Measurements from ENCODE around the gene TLL1. TPM values are rescaled to one million over a fixed set of nuclear protein-coding genes. Genes with fewer than 3 reads are reported as not detected.

Gene TLL1
- total RNA-seq, 2 experiments from 2014 or later = 0.44 to 3.9 TPM

DNA sequence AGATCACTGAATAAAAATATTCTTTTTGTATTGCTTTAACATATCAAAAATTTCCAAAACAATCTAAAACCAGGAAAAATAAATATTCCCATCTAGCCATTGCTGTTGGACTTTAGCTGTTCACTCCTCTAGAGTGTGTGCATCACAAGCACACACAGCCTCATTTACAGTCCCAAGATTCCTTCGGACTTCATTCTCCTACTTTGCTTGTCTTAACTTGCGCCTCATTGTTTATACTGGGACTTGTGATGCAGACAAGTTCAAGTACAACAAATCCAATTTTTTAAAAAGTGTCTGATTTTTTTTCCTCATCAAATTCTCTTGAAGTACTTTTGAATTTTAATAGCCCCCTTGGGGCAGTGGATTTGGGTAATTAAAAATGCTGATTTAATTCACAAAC is 55.6 kb downstream of the TLL1 start:
- Histone ChIP-seq H4K20me1 (ENCODE audit: insufficient read depth, low read length) (no peaks in the 10 kb centered on the region), H3K4me2 (ENCODE audit: low read length) (no peak overlapping the region), H3K27ac (ENCODE audit: low read depth, low read length, poor library complexity, severe bottlenecking) (no peak overlapping the region), H3K36me3 (ENCODE audit: insufficient read depth, low read length) (no peaks in the 10 kb centered on the region), H3K79me2 (ENCODE audit: insufficient read depth, low read depth, low read length) (no peaks in the 10 kb centered on the region), H3K9me2 (ENCODE audit: insufficient read depth, low read length) (no peaks in the 10 kb centered on the region), H3K4me1 (ENCODE audit: insufficient read depth, low read length, poor library complexity, severe bottlenecking) (no peaks in the 10 kb centered on the region), H3K9me3 (ENCODE audit: low read length) (no peaks in the 10 kb centered on the region), H2AFZ (ENCODE audit: low read length) (no peak overlapping the region), H3K4me3 (ENCODE audit: low read depth, low read length, poor library complexity, severe bottlenecking) (no peak overlapping the region)
- intact Hi-C loops (cut with micrococcal nuclease; ENCODE audit: unreplicated experiment) = loop anchor here (10.0 kb wide), 1 partner anchor 954 kb away; the partner anchor contains the start of gene TRIM61
- no TSS peak for BruUV-seq (replicated peaks)
- DNase-seq (ENCODE audit: low spot score) = no peak
- ChIA-PET CTCF (ENCODE audit: unreplicated experiment) (no interaction called here), POLR2A (interaction anchor here (2.1 to 2.4 kb wide), 3 partner anchors 9 to 14 kb away, joined by 5 to 12 read pairs (median 8); no protein-coding TSS in a partner anchor)
- TF ChIP-seq, protein P1, sequence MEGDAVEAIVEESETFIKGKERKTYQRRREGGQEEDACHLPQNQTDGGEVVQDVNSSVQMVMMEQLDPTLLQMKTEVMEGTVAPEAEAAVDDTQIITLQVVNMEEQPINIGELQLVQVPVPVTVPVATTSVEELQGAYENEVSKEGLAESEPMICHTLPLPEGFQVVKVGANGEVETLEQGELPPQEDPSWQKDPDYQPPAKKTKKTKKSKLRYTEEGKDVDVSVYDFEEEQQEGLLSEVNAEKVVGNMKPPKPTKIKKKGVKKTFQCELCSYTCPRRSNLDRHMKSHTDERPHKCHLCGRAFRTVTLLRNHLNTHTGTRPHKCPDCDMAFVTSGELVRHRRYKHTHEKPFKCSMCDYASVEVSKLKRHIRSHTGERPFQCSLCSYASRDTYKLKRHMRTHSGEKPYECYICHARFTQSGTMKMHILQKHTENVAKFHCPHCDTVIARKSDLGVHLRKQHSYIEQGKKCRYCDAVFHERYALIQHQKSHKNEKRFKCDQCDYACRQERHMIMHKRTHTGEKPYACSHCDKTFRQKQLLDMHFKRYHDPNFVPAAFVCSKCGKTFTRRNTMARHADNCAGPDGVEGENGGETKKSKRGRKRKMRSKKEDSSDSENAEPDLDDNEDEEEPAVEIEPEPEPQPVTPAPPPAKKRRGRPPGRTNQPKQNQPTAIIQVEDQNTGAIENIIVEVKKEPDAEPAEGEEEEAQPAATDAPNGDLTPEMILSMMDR (conservative IDR thresholded peaks at IDR 0.05; ENCODE audit: low read length) = no peak
- TF ChIP-seq EZH2phosphoT487 (IDR thresholded peaks at IDR 0.05; ENCODE audit: borderline replicate concordance, low read depth, low read length) = no peak

DNA sequence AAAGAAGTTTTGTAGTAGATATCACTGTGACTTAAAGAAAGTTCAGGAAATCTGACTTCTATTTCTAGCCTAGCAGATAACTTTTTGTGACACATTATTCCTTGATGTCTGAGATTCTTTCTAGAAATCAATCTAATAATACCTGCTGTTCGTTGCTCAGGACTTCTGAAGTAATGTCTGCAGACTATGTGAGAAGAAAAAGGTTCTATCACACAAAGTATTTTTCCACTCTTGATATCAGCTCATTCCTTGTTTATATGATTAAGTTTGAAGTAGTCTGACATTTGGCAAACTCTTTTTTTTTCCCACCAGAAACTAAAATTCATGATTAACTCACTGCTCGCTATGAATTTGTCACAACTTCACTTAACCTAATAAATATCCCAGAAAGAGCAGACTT is 56.6 kb downstream of the TLL1 start:
- Histone ChIP-seq H4K20me1 (ENCODE audit: insufficient read depth, low read length) (no peaks in the 10 kb centered on the region), H3K9me2 (ENCODE audit: insufficient read depth, low read length) (no peaks in the 10 kb centered on the region), H3K4me1 (ENCODE audit: insufficient read depth, low read length, poor library complexity, severe bottlenecking) (no peaks in the 10 kb centered on the region), H3K4me3 (ENCODE audit: low read depth, low read length, poor library complexity, severe bottlenecking) (no peak overlapping the region), H3K36me3 (ENCODE audit: insufficient read depth, low read length) (no peaks in the 10 kb centered on the region), H3K79me2 (ENCODE audit: insufficient read depth, low read depth, low read length) (no peaks in the 10 kb centered on the region), H3K4me2 (ENCODE audit: low read length) (no peak overlapping the region), H3K9me3 (ENCODE audit: low read length) (no peaks in the 10 kb centered on the region), H2AFZ (ENCODE audit: low read length) (no peak overlapping the region), H3K27ac (ENCODE audit: low read depth, low read length, poor library complexity, severe bottlenecking) (no peak overlapping the region)
- intact Hi-C loops (cut with micrococcal nuclease; ENCODE audit: unreplicated experiment) = loop anchor here (10.0 kb wide), 1 partner anchor 955 kb away; the partner anchor contains the start of gene TRIM61
- POLR2A ChIA-PET = interaction anchor here (0.5 to 4.3 kb wide), 6 partner anchors 7 to 738 kb away, joined by 3 to 27 read pairs (median 4); no protein-coding TSS in a partner anchor
- BruUV-seq (replicated peaks) = no TSS peak
- CTCF ChIA-PET (ENCODE audit: unreplicated experiment) = no interaction called here
- TF ChIP-seq EZH2phosphoT487 (IDR thresholded peaks at IDR 0.05; ENCODE audit: borderline replicate concordance, low read depth, low read length) = no peak
- TF ChIP-seq, protein P1 (conservative IDR thresholded peaks at IDR 0.05; ENCODE audit: low read length) = no peak
- no peak for DNase-seq (ENCODE audit: low spot score)

DNA sequence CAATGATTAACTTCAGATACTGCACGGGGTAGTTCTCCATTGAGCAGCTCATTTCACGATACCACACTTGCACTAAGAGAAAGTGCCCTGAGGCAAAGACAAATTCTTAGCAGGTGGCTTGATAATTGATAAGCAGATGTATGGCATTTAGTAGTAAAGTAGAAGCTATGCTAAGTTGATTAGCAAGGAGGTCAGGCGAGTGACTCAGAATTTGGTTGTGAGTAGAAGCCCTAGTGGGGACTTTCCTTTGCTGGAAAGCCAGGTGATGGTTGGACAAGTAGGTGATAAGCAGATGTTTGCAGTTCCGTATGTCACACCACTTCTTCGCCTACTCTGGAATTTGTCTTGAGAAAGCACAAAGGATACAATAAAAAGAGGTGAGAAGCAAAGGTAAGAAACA is 58.7 kb downstream of the TLL1 start:
- Histone ChIP-seq H3K4me1 (ENCODE audit: insufficient read depth, low read length, poor library complexity, severe bottlenecking) (no peaks in the 10 kb centered on the region), H2AFZ (ENCODE audit: low read length) (no peak overlapping the region), H3K4me2 (ENCODE audit: low read length) (no peak overlapping the region), H3K27ac (ENCODE audit: low read depth, low read length, poor library complexity, severe bottlenecking) (no peak overlapping the region), H3K9me3 (ENCODE audit: low read length) (no peaks in the 10 kb centered on the region), H3K36me3 (ENCODE audit: insufficient read depth, low read length) (no peaks in the 10 kb centered on the region), H3K9me2 (ENCODE audit: insufficient read depth, low read length) (no peaks in the 10 kb centered on the region), H4K20me1 (ENCODE audit: insufficient read depth, low read length) (no peaks in the 10 kb centered on the region), H3K4me3 (ENCODE audit: low read depth, low read length, poor library complexity, severe bottlenecking) (no peak overlapping the region), H3K79me2 (ENCODE audit: insufficient read depth, low read depth, low read length) (no peaks in the 10 kb centered on the region)
- POLR2A ChIA-PET = interaction anchor here (0.6 to 4.3 kb wide), 7 partner anchors 9 to 891 kb away, joined by 3 to 27 read pairs (median 3); no protein-coding TSS in a partner anchor
- no TSS peak for BruUV-seq (replicated peaks)
- intact Hi-C loops (cut with micrococcal nuclease; ENCODE audit: unreplicated experiment) = no loop called here
- no peak for DNase-seq (ENCODE audit: low spot score)
- TF ChIP-seq, protein P1 (conservative IDR thresholded peaks at IDR 0.05; ENCODE audit: low read length) = no peak
- no peak for TF ChIP-seq EZH2phosphoT487 (IDR thresholded peaks at IDR 0.05; ENCODE audit: borderline replicate concordance, low read depth, low read length)
- CTCF ChIA-PET (ENCODE audit: unreplicated experiment) = no interaction called here
